Vagina (tissue), 2 donors: ENCODE measurements around the gene DEFB125. TPM values are rescaled to one million over a fixed set of nuclear protein-coding genes. Genes with fewer than 3 reads are reported as not detected.

Experiments used
- DNase-seq, 2 donors: peaks; one replicate each; pipeline ENCODE4 v3.0.0-alpha.2; 2017; ENCODE audit errors: extremely low spot score in 2 of 2
- H3K27ac ChIP-seq: fragments of 200-600 bp; sonication (generic); one replicate; pipeline ENCODE4 v1.5.1; 2019
- H3K27me3 ChIP-seq: fragments of 200-600 bp; sonication (generic); one replicate; pipeline ENCODE4 v1.5.1; 2019
- H3K36me3 ChIP-seq, 2 donors: fragments of 200-600 bp; sonication (generic); one replicate each; pipeline ENCODE4 v1.5.1; 2017 to 2019
- H3K4me1 ChIP-seq: fragments of 200-600 bp; sonication (generic); one replicate; pipeline ENCODE4 v1.5.1; 2019
- H3K4me3 ChIP-seq, 2 donors: fragments of 200-600 bp; sonication (generic); 1 replicate in 1 of 2; 2 replicates in 1 of 2; pipeline ENCODE4 v1.5.1; 2016 to 2019
- H3K9me3 ChIP-seq: fragments of 200-600 bp; sonication (generic); one replicate; pipeline ENCODE4 v1.5.1; 2019
- CTCF ChIP-seq, 3 experiments: fragments of 450-650 bp in 2 of 3; fragments of 200-600 bp in 1 of 3; sonication (generic) in 1 of 3; IDR thresholded peaks; one replicate each; pipeline ENCODE4 v1.5.1; 2017 to 2019; ENCODE audit warnings: antibody characterized with exemption in 3 of 3, mild to moderate bottlenecking in 2 of 3, moderate library complexity in 2 of 3
- POLR2A ChIP-seq, 2 donors: fragments of 450-650 bp; IDR thresholded peaks; one replicate each; pipeline ENCODE4 v1.6.1; 2017; ENCODE audit warnings: antibody characterized with exemption in 2 of 2, mild to moderate bottlenecking in 2 of 2, moderate library complexity in 2 of 2
- POLR2AphosphoS5 ChIP-seq, 2 donors: sonication (generic); formaldehyde crosslinking; IDR thresholded peaks; one replicate each; pipeline ENCODE4 v1.9.0; 2017; ENCODE audit warnings: antibody characterized with exemption in 2 of 2, mild to moderate bottlenecking in 2 of 2, low read depth in 1 of 2; ENCODE audit not compliant: insufficient read depth in 1 of 2
- intact Hi-C: fragments of 100-400 bp; cut with DNase I; formaldehyde crosslinking; loops from one replicate; pipeline ENCODE4 v1.15.1; 2023
- total RNA-seq: library from RNA; depleted of rRNA; stranded (reverse); fragments of >200 nt; gene quantifications from one replicate; pipeline ENCODE4 v1.2.3, GENCODE V29; 2016

The DEFB125 gene
- total RNA-seq, 1 donor from 2014 or later = not detected

DNA sequence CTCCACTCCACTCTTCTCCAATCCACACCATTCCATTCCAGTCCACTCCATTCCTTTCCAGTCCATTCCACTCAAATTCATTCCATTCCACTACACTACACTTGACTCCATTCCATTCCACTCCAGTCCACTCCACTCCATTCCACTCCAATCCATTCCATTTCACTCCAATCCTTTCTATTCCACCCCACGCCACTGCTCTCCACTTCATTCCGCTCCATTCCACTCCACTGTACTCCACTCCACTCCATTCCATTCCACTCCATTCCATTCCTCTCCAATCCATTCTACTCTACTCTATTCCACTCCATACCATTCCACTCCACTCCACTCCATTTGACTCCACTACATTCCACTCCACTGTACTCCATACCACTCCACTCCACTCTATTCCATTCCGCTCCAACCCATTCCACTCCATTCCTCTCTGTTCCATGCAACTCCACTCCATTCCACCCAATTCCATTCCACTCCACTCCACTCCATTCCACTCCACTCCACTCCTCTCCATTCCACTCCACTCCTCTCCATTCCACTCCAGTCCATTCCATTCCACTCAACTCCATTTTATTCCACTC, 23.4 kb upstream of the DEFB125 start:
- TF ChIP-seq CTCF (IDR thresholded peaks at IDR 0.05) (no peak), POLR2A (IDR thresholded peaks at IDR 0.05) (no peak), POLR2AphosphoS5 (IDR thresholded peaks at IDR 0.05; ENCODE audit: insufficient read depth in 1 of 2, low read depth in 1 of 2) (no peak)
- H3K4me1 ChIP-seq = no peaks in the 10 kb centered on the region
- no peaks in the 10 kb centered on the region for H3K27me3 ChIP-seq
- no peaks in the 10 kb centered on the region for H3K36me3 ChIP-seq
- H3K9me3 ChIP-seq = no peaks in the 10 kb centered on the region
- DNase-seq = no peak
- no peak overlapping the region for H3K27ac ChIP-seq
- intact Hi-C loops = no loop called here
- H3K4me3 ChIP-seq = no peak overlapping the region

DNA sequence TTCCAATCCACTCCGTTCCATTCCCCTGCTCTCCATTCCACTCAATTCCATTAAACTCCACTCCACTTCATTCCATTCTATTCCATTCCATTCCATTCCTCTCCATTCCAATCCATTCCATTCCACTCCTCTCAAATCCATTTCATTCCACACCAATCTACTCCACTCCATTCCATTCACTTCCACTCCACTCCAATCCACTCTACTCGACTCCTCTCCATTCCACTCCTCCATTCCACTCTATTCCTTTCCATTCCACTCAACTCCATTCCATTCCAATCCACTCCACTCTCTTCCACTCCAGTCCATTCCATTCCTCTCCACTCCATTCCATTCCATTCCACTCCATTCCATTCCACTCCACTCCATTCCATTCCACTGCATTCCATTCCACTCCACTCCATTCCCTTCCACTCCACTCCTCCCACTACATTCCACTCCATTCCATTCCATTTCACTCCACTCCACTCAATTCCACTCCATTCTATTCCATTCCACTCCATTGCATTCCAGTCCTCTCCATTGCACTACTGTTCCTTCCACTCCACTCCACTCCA, 22.6 kb upstream of the DEFB125 start:
- TF ChIP-seq POLR2A (IDR thresholded peaks at IDR 0.05) (no peak), POLR2AphosphoS5 (IDR thresholded peaks at IDR 0.05; ENCODE audit: insufficient read depth in 1 of 2, low read depth in 1 of 2) (no peak), CTCF (IDR thresholded peaks at IDR 0.05) (no peak)
- no peaks in the 10 kb centered on the region for H3K9me3 ChIP-seq
- no peak for DNase-seq
- no peak overlapping the region for H3K4me3 ChIP-seq
- intact Hi-C loops = no loop called here
- H3K4me1 ChIP-seq = no peaks in the 10 kb centered on the region
- H3K27me3 ChIP-seq = no peaks in the 10 kb centered on the region
- no peak overlapping the region for H3K27ac ChIP-seq
- no peaks in the 10 kb centered on the region for H3K36me3 ChIP-seq

DNA sequence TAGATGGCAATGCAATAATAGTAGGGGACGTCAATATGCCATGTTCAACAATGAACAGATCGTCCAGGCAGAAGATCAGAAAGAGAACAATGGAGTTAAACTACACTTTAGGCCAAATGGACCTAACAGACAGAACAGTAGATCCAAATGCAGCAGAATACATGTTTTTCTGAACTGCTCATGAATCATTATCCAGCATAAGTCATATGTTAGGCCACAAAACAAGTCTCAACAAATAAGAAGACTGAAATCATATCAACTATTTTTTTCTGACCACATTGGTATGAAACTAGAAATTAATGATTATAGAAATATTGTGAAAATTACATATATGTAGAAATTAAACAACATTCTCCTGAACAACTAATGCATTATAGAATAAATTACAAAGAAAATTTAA, 10.2 kb upstream of the DEFB125 start:
- Histone ChIP-seq H3K4me1 (no peaks in the 10 kb centered on the region), H3K4me3 (no peak overlapping the region), H3K36me3 (no peaks in the 10 kb centered on the region), H3K9me3 (no peaks in the 10 kb centered on the region), H3K27ac (no peak overlapping the region), H3K27me3 (no peaks in the 10 kb centered on the region)
- no peak for DNase-seq
- TF ChIP-seq POLR2AphosphoS5 (IDR thresholded peaks at IDR 0.05; ENCODE audit: insufficient read depth in 1 of 2, low read depth in 1 of 2) (no peak), POLR2A (IDR thresholded peaks at IDR 0.05) (no peak), CTCF (IDR thresholded peaks at IDR 0.05) (no peak)
- intact Hi-C loops = no loop called here

DNA sequence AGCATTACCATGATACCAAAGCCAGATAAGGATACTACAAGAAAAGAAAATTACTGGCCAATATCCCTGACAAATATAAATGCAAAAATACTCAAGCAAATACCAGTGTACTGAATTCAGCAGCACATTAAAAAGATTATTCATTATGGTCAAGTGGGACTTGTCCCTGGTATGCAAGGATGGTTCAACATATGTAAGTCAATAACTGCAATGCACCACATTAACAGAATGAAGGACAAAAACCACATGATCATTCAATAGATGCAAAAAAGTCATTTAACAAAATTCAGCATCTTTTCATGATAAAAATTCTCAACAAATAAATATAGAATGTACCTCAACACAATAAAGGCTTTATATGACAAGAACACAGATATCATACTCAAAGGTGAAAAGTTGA, 9.1 kb upstream of the DEFB125 start:
- no peak for DNase-seq
- TF ChIP-seq POLR2A (IDR thresholded peaks at IDR 0.05) (no peak), CTCF (IDR thresholded peaks at IDR 0.05) (no peak), POLR2AphosphoS5 (IDR thresholded peaks at IDR 0.05; ENCODE audit: insufficient read depth in 1 of 2, low read depth in 1 of 2) (no peak)
- H3K4me3 ChIP-seq = no peak overlapping the region
- no peaks in the 10 kb centered on the region for H3K9me3 ChIP-seq
- H3K27ac ChIP-seq = no peak overlapping the region
- H3K36me3 ChIP-seq = no peaks in the 10 kb centered on the region
- intact Hi-C loops = no loop called here
- no peaks in the 10 kb centered on the region for H3K4me1 ChIP-seq
- H3K27me3 ChIP-seq = no peaks in the 10 kb centered on the region

DNA sequence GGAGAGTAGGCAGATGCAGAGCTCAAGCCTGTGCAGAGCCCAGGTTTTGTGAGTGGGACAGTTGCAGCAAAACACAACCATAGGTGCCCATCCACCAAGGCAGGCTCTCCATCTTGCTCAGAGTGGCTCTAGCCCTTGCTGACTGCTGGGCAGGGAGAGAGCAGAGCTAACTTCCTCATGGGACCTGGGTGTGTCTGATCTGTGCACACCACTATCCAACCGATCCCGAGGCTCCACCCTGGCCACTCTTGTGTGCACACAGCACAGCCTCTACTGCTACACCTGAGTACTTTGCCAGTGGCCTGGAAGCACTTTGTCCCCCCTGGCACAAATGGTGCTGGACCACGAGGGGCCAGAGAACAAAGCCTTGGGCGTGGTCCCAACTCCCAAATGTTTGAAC, 7.9 kb upstream of the DEFB125 start:
- Histone ChIP-seq H3K9me3 (no peaks in the 10 kb centered on the region), H3K36me3 (no peaks in the 10 kb centered on the region), H3K4me1 (no peaks in the 10 kb centered on the region), H3K27me3 (no peaks in the 10 kb centered on the region), H3K27ac (no peak overlapping the region), H3K4me3 (no peak overlapping the region)
- TF ChIP-seq POLR2AphosphoS5 (IDR thresholded peaks at IDR 0.05; ENCODE audit: insufficient read depth in 1 of 2, low read depth in 1 of 2) (no peak), CTCF (IDR thresholded peaks at IDR 0.05) (no peak), POLR2A (IDR thresholded peaks at IDR 0.05) (no peak)
- DNase-seq = no peak
- intact Hi-C loops = no loop called here
